Measurements from ENCODE around the gene TRIM39.

The TRIM39 gene

DNA sequence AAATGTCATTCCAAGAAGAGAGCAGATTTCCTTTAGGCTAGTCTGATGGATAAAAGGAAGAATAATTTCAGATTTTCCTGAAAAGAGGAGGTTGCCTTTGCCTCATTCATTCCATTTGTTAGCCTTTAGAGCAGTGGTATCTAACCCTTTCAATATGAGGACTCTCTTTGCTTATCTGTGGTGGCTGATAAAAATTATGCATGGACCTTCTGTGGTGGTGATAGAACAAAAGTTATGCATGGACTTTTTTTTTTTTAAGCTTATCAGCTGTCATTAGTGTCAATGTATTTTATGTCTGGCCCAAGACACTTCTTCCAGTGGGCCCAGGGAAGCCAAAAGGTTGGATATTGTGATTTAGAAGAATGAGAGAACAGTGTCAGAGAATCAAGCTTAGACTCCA, 1.7 kb downstream of the TRIM39 start:
- DNase-seq: no peak

DNA sequence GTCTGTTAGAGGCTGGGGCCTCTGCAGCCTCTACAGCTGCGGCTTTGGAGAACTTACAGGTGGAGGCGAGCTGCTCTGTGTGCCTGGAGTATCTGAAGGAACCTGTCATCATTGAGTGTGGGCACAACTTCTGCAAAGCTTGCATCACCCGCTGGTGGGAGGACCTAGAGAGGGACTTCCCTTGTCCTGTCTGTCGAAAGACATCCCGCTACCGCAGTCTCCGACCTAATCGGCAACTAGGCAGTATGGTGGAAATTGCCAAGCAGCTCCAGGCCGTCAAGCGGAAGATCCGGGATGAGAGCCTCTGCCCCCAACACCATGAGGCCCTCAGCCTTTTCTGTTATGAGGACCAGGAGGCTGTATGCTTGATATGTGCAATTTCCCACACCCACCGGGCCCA, 2.6 kb downstream of the TRIM39 start:
- DNase-seq: no peak

DNA sequence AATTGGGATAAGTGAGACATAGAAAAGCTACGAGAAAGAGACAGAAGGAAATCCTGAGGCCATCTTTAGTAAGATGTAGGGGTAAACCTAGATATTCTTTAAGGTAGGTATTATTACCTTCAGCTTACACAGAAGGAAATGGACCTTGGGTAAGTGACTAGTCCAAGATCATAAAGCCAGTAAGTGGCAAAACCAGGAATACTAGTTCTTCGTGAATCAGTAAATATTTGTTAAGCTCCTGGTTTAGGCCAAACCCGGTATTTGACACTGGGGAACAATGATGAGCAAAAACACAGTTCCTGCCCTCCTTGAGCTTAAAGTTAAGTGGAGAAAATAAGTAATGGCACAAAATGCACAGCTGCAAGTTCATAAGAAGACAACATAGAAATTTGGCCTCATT, 5.3 kb downstream of the TRIM39 start:
- no peak for DNase-seq

DNA sequence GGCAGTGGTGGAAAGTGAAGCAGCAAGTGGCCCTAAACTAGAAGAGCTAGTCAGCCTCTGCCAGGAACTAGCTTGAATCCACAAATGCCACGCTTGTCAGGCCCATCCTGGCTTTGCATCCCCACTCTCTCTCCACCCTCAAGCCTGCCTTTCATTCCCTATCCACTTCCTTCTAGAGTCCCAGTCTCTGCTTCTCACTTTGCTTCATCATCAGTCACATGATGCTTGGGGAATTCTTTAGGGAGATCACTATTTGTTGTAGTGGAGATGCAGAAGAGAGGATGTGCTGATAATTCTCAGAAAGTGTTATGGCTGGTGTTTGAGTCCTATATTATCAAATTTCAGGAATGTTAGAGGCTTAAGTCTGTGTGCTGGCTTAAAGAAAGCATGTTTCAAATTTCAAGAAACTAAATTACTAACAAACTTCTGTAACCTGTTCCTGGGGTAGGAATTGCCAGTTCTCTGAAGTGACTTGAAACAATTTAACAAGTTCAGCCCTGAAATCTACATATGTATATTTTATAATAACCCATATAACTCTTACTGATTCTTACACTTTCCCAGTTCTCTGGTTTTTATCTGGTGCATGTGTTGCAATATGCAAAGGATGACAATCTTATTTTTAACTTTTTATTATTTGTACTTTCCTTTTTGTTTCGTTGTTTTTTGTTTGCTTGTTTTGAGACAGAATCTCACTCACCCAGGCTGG, 7.5 kb downstream of the TRIM39 start:
- no peak for DNase-seq

DNA sequence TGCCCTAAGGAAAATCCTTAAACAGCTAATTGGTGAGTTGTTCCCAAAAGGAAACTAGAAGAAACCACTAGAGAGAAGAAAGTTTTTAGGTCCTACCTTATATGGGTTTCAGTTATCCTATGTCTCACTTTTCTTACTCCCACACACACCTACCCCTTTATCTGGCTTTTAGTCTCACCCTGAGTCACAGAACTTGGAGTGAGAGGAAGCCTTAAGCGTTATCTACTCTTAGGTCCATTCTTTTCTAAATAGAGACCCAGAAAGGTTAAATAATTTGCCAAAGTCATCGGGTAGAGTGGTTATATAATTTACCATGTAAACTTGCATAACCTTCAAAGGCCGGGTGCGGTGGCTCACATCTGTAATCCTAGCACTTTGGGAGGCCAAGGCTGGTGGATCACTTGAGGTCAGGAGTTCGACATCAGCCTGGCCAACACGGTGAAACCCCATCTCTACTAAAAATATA, 13.9 kb downstream of the TRIM39 start:
- DNase-seq: no peak

DNA sequence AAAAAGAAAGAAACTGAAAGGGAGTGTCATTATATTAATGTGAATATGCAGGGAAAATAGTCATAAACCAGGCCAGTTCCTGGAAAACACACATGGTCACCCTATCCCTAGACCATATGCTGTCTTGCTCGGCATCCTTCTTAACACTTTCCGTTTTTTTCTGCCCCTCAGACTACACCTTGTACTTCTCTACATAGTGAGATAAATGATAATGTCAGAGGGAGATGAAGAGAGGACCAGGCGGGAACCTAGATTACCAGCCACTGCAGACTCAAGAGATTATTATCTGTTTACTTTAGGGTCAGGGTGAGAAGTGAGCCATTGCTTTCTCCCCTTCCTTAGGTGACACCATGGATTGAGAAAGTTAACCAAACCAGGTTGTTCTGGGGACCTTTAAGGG, 14.5 kb downstream of the TRIM39 start:
- no peak for DNase-seq

DNA sequence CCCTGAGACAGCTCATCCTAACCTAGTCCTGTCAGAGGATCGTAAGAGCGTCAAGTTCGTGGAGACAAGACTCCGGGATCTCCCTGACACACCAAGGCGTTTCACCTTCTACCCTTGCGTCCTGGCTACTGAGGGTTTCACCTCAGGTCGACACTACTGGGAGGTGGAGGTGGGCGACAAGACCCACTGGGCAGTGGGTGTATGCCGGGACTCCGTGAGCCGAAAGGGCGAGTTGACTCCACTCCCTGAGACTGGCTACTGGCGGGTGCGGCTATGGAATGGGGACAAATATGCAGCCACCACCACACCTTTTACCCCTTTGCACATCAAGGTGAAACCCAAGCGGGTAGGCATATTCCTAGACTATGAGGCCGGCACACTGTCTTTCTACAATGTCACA, 15.0 kb downstream of the TRIM39 start:
- DNase-seq: no peak

DNA sequence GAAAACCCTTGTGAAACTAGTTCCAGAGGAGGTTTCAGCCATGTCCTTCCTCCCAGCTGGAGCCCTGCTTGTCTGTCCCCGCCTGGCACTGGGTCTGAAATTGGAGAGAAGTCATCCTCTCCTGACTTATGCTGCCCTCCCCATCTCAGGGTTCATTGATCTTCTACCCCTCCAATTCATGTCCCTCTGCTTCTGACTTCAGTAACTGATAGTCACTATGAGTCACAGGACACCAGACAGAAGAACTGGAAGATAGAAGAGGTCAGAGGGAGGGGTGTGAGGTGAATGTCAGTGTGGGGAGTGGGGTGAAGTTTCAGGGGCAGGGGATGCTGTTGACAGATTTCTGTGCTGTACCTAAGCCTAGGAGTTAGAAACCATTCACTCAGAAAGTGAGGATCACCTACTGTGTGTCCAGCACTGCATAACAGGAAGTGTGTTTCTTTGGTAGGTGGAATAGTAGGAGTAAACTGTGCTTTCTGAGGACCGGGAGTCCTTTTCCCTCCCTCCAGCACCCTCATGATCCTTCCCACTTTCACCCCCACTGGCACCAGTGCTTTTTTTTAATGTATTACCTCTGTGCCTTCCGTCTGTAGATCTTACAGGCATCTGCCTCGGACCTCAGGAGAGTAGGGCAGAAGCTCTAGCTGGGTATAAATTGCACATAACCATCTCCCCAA, 17.6 kb downstream of the TRIM39 start:
- DNase-seq: no peak

DNA sequence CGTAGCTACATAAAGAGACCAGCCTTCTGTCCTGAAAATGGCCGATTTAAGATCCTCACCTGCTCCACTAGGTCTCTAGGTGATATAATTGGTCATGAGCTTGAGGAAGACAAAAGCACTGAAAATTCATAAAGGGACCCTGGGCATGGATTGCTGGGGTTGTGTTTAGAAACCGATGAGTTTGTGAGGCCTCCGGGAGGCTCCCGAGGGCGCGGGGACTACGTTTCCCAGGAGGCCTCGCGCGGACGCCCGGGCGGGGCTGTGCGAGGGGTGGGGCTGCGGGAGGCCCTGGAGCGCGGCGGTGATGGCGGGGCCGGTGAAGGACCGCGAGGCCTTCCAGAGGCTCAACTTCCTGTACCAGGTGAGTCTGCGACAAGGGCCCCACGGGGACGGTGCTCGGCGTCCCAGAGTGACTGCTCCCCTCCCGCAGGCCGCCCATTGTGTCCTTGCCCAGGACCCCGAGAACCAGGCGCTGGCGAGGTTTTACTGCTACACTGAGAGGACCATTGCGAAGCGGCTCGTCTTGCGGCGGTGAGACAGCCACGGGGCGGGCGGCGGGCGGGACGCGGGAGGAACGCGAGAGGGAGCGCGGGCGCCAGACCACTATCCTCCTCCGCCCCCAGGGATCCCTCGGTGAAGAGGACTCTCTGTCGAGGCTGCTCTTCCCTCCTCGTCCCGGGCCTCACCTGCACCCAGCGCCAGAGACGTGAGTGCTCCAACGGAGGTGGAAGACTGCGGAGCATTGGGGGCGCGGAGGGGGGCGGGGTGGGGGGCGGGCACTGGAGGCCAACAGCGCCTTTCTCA, 18.3 kb downstream of the TRIM39 start, which contains the start of gene RPP21:
Gene RPP21, plus strand, starts transcription at position 289 of the 804 bp plus-strand sequence. Its CDS starts 16 bp downstream, at position 305.
- DNase-seq: peak; percentile 21

DNA sequence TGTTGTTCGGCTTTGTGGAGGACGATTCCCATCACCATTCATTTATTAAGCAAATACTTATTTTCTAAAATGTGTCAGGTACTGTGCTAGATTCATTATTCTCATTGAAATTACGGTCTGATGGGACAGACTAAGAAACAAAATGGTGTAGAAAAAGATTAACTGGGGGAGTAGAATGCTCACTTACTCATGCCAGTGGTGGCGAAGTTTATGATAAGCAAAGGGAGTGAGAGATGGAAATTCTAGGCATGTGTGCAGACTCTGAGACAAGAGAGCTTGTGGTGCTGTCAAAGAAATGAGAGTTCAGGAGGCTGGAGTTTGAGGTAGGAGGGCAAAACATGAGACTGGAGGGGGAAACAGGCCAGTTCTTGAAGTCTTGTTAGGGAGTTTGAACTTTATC, 19.1 kb downstream of the TRIM39 start:
- no peak for DNase-seq

DNA sequence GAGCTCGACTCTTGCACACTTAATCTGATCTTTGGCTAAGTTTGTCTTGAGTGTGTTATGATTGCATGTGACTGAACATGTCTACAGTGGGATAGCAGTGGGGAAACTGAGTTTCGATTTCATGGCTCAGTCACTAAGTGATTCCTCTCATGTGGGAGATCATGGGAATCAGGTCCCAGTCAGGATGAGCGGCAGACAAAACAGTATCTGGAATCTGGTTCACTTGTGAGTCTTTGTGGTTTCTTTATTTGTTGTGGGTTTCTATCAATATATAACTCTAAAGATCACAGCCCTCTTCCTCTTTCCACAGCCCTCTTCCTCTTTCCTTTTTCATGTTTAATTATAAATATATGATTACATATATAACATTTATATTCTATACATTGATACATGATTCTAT, 22.2 kb downstream of the TRIM39 start:
- DNase-seq: no peak

DNA sequence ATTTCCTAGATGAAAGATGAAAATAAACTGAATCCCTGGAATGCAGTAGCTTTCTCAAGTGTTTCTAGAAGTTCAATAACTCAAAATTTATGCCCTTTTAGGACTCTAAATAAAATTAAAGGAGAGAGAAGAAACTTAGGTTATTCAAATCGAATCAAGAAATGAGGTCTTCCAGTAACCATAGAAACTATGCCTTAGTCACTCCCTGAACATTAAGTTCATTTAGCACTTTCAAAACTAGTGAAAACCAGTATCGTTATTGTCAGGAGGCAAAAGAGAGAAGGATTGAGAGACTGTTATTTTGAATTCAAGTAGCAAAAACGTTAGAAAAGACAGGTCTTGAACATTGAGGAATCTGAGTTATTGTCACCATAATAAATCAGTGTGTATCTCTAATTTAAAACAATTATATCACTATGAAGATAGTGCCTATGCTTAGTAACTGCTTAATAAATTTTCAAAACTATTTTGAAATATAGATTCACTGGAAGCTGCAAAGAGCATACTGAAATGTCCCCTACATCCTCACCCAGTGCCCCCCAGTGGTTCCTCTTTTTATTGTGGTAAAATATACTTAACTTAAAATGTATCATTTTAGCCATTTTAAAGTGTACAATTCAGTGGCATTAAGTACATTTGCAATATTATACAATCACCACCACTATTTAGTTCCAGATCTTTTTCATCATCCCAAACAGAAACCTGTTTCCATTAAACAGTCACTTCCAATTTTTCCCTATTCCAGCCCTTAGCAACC, 22.9 kb downstream of the TRIM39 start:
- no peak for DNase-seq

DNA sequence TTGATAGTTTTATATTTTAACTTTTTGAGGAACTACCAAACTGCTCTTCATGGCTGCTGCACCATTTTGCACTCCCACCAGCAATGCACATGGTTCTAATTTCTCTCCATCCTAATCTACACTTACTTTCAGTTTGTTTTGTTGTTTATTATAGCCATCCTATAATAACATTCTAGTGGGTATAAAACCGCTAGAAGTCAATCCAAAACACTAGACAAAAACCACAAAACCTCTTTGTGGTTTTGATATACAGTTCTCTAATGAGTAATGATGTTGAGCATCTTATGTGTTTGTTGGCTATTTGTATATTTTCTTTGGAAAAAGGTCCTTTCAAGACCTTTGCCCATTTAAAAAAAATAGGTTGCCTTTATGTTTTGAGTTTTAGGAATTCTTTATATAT, 23.8 kb downstream of the TRIM39 start:
- no peak for DNase-seq

DNA sequence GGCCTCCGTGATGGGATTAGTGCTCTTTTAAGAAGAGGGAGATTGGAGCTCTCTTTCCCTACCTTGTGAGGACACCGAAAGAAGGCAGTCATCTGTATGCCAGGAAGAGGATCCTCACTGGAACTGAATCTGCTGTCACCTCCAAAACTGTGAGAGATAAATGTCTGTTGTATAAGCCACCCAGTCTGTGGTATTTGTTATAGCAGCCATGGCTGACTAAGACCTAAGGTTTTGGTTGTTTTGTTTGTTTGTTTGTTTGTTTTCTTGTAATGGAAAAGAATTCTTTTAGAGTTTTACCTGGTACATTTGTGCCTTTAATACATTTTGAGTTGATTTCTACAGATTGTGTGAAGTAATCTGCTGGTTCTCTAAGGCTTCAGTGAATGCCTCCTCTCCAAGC, 25.8 kb downstream of the TRIM39 start:
- DNase-seq: no peak

DNA sequence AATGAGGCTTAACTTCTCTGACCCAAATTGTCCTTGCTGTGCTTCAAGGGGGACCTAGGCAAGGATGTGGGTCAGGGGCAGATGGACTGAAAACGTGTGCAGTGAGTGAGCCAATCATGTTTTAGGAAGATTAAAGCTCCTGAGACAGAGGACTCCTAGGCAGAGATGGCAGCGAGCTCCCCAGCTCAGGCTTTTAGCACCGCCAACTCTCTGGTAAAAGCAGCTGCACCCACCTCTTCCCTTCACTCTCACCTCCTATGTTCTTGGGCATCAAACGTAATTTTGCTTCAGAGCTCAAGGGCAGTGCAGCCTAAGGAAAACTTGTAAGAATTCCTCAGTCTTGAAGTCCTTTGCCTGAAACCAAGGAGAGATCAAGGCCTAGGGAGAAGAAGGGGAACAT, 28.6 kb downstream of the TRIM39 start:
- DNase-seq: no peak

DNA sequence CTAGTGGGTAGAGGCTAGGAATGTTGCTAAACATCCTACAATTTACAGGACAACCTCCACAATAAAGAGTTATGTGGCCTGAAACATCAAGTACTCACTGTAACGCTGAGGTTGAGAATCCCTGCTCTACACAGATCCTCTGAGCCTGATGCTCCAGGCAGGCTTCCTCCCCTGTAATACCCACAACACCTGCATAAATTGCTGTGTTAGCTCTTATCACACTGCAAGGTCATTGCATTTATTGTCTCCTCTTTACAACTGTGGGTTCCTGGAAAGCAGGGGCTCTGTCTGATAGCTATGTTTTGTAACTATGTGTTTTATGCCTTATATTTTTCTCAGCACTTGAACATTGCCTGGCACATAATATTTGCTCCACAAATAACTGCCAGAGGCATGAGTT, 29.8 kb downstream of the TRIM39 start:
- DNase-seq: no peak

DNA sequence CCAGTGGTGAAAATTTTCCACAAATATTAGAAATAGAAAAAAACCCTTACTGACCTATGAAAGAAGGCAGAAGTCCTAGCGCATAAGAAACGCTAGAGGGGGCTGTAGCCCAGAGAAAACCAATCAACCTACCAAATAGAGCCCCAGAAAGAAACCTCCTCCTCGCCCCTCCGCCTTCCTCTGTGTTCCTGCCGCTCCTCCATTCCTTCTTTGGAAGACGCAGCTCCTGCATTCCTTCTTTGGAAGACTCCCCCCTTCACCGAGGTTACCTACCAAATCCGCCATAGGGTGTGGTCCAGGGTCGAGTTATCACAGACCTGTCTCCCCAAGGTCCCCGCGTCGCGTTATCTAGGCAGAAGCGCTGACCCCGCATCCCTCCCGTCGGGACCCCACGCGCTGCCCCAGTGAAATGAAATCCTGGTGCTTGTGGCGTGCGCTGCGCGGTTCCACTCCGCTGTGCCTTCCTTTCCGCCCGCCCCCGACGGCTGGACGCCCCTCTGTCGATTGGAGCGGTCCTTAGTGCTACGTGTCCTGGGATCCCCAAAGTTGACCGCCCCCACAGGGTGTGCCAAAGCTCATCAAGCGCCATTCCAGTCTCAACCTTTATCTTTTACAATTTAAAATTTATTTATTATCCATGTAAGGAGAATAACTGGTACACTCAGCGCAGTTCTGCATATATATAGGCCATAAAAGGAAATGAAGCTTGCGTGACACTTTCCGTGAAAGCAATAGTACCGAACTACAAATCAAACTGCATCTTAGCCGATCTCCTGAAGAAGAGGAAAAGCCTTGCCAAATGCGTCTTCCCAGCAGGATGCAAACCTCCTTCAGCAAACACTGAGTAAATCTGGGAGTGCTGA, 31.2 kb downstream of the TRIM39 start:
- DNase-seq: no peak

DNA sequence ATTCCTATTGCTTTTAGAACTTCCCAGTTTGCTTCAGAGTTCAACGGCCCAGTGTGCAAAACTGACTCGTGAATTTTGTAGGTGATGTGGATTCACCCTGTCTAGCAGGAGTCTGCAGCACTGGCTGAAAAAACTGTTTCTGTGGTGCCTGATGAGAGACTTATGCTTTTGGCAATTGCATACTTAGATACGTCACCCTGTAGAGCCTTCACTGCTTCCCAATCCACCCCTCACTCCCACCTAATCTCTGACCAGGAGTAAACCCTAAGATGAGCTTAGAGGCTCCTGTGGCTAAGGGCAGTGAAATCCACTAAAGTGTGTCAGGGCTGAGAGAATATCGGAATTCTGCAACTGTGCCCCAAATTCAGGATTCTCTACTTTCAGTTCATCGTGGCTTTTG, 32.5 kb downstream of the TRIM39 start:
- no peak for DNase-seq

DNA sequence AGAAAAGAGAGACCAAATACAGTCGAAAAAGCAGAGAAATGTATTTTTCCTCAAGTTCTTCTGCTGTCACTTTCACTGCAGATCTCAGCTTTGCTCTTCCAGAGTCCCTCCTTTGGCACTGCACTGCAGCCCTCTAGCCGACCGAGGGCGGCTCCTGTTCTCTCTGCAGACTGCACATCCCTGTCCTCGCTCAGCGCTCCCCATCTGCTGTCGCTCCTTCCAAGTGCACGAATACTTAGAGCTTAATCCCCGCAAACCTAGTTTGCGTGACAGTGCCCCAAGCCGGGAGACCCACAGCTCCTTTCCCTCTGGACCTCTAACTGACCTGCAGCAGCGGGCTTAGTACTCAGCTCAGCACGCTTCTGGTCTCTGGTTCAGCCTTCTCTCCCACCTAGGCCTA, 33.4 kb downstream of the TRIM39 start:
- no peak for DNase-seq

DNA sequence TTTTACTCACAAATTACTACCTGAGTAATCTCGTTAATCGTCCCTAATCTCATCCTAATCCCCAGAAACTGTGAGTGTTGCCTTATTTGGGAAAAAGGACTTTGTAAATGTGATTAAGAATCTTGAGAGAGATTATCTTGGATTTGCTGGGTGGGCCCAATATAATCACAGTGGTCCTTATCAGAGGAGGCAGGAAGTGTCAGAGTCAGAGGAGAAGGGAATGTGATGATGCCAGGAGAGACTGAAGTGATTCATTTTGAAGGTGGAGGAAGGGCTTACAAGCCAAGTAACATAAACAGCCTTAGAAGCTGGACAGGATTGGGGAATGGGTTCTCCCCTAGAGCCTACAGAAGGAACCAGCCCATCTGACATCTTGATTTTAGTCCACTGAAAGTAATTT, 34.9 kb downstream of the TRIM39 start:
- no peak for DNase-seq

DNA sequence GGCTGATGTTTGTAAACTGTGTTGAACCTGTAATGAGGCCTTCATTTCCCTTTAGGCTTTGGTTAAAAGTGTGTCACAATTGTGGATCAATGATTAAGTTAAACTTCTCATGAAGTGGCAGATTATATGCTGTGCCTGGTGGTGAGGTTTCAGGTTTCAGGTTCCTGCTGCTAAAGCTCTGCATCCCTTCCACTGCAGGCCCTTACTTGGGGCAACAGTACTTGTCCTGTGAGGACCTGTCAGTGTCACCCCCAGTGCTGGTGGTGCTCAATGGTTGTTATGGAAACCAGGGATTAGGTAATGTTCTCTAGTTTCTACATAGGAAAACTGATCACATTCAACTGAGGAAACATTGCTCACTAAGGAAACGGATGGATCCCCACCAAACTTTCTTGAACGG, 36.7 kb downstream of the TRIM39 start:
- DNase-seq: no peak

DNA sequence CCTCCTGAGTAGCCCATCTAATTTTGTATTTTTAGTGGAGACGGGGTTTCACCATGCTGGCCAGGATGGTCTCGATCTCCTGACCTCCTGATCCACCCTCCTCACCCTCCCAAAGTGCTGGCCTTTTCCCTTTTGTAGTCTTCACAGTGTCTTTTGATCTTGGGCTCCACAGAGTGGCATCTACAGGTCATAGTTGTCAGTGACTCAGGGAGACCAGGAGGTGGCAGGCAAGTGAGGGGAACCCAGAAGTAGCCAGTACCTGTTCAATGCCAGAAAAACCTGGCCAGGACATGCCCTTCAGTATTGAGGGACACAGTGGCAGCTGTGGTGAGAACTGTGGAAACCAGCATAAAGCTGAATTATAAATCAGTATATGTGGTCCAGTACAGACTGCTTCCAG, 37.9 kb downstream of the TRIM39 start:
- DNase-seq: no peak
